ENCODE data around the gene LETMD1. TPM values are rescaled to one million over a fixed set of nuclear protein-coding genes. Genes with fewer than 3 reads are reported as not detected.
A peak's percentile ranks its signal among the peaks of the same experiment; 100 is the strongest.

The LETMD1 gene
- total and polyA plus RNA-seq, 2 of the 13 experiments (the other 11 are each of a cell fraction or from before 2014, with no cell fraction given) = 43.3 to 87.7 TPM

DNA sequence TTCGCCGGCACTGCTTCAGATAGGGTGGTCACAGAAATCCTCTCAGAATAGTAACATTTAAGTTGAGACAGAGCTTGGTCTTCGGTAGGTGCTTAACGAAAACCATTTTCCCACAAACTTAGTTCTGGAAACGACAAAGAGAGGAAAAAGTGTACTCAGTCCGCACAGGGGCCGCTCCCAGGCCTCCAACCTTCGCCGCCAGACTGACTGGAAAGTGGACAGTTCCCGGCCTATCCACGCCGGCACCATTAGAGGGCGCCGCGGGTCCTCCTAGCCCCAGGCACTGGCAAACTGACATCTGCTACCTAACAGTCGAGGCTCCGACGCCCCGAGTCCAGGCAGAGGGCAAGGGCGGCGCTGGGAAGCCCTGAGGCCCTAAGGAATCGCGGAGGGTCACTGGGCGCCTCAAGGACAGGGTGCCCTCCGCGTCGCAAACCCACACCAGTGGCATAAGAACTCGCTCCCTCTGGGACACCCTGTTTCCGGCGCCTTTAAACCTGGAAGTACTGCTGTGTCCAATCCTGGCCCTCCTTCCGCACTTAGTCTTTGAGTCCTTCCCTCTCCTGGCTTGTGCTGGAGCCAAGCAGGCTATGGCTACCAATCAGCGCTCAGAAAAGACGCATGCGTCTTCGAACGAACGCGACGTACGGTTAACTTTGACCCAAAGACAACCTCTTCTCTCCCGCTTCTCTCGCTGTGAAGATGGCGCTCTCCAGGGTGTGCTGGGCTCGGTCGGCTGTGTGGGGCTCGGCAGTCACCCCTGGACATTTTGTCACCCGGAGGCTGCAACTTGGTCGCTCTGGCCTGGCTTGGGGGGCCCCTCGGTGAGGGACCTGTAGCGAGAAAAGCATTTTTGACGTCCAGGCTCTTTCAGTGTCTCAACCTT is at the start of gene LETMD1 (continued):
- TF ChIP-seq, protein P1, sequence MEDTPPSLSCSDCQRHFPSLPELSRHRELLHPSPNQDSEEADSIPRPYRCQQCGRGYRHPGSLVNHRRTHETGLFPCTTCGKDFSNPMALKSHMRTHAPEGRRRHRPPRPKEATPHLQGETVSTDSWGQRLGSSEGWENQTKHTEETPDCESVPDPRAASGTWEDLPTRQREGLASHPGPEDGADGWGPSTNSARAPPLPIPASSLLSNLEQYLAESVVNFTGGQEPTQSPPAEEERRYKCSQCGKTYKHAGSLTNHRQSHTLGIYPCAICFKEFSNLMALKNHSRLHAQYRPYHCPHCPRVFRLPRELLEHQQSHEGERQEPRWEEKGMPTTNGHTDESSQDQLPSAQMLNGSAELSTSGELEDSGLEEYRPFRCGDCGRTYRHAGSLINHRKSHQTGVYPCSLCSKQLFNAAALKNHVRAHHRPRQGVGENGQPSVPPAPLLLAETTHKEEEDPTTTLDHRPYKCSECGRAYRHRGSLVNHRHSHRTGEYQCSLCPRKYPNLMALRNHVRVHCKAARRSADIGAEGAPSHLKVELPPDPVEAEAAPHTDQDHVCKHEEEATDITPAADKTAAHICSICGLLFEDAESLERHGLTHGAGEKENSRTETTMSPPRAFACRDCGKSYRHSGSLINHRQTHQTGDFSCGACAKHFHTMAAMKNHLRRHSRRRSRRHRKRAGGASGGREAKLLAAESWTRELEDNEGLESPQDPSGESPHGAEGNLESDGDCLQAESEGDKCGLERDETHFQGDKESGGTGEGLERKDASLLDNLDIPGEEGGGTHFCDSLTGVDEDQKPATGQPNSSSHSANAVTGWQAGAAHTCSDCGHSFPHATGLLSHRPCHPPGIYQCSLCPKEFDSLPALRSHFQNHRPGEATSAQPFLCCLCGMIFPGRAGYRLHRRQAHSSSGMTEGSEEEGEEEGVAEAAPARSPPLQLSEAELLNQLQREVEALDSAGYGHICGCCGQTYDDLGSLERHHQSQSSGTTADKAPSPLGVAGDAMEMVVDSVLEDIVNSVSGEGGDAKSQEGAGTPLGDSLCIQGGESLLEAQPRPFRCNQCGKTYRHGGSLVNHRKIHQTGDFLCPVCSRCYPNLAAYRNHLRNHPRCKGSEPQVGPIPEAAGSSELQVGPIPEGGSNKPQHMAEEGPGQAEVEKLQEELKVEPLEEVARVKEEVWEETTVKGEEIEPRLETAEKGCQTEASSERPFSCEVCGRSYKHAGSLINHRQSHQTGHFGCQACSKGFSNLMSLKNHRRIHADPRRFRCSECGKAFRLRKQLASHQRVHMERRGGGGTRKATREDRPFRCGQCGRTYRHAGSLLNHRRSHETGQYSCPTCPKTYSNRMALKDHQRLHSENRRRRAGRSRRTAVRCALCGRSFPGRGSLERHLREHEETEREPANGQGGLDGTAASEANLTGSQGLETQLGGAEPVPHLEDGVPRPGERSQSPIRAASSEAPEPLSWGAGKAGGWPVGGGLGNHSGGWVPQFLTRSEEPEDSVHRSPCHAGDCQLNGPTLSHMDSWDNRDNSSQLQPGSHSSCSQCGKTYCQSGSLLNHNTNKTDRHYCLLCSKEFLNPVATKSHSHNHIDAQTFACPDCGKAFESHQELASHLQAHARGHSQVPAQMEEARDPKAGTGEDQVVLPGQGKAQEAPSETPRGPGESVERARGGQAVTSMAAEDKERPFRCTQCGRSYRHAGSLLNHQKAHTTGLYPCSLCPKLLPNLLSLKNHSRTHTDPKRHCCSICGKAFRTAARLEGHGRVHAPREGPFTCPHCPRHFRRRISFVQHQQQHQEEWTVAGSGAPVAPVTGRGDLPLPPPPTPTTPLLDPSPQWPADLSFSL (CRISPR knock-in tag; IDR thresholded peaks at IDR 0.05) = no peak
- TF ChIP-seq ZNF7 (CRISPR knock-in tag; IDR thresholded peaks at IDR 0.05) (no peak), ASH2L (IDR thresholded peaks at IDR 0.05; ENCODE audit: insufficient read length, low read depth, low read length) (peak; percentile 60), HNRNPLL (IDR thresholded peaks at IDR 0.05; ENCODE audit: low read depth, low read length, poor library complexity, severe bottlenecking) (peak; percentile 65), SCMH1 (CRISPR knock-in tag; IDR thresholded peaks at IDR 0.05; ENCODE audit: borderline replicate concordance) (no peak), ZNF383 (CRISPR knock-in tag; IDR thresholded peaks at IDR 0.05; ENCODE audit: borderline replicate concordance) (no peak)
- TF ChIP-seq, protein P2, sequence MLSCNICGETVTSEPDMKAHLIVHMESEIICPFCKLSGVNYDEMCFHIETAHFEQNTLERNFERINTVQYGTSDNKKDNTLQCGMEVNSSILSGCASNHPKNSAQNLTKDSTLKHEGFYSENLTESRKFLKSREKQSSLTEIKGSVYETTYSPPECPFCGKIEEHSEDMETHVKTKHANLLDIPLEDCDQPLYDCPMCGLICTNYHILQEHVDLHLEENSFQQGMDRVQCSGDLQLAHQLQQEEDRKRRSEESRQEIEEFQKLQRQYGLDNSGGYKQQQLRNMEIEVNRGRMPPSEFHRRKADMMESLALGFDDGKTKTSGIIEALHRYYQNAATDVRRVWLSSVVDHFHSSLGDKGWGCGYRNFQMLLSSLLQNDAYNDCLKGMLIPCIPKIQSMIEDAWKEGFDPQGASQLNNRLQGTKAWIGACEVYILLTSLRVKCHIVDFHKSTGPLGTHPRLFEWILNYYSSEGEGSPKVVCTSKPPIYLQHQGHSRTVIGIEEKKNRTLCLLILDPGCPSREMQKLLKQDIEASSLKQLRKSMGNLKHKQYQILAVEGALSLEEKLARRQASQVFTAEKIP (CRISPR knock-in tag; IDR thresholded peaks at IDR 0.05; ENCODE audit: borderline replicate concordance) = no peak
- TF ChIP-seq, protein P3, sequence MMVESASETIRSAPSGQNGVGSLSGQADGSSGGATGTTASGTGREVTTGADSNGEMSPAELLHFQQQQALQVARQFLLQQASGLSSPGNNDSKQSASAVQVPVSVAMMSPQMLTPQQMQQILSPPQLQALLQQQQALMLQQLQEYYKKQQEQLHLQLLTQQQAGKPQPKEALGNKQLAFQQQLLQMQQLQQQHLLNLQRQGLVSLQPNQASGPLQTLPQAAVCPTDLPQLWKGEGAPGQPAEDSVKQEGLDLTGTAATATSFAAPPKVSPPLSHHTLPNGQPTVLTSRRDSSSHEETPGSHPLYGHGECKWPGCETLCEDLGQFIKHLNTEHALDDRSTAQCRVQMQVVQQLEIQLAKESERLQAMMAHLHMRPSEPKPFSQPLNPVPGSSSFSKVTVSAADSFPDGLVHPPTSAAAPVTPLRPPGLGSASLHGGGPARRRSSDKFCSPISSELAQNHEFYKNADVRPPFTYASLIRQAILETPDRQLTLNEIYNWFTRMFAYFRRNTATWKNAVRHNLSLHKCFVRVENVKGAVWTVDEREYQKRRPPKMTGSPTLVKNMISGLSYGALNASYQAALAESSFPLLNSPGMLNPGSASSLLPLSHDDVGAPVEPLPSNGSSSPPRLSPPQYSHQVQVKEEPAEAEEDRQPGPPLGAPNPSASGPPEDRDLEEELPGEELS (CRISPR knock-in tag; IDR thresholded peaks at IDR 0.05) = no peak
- TF ChIP-seq, protein P4, sequence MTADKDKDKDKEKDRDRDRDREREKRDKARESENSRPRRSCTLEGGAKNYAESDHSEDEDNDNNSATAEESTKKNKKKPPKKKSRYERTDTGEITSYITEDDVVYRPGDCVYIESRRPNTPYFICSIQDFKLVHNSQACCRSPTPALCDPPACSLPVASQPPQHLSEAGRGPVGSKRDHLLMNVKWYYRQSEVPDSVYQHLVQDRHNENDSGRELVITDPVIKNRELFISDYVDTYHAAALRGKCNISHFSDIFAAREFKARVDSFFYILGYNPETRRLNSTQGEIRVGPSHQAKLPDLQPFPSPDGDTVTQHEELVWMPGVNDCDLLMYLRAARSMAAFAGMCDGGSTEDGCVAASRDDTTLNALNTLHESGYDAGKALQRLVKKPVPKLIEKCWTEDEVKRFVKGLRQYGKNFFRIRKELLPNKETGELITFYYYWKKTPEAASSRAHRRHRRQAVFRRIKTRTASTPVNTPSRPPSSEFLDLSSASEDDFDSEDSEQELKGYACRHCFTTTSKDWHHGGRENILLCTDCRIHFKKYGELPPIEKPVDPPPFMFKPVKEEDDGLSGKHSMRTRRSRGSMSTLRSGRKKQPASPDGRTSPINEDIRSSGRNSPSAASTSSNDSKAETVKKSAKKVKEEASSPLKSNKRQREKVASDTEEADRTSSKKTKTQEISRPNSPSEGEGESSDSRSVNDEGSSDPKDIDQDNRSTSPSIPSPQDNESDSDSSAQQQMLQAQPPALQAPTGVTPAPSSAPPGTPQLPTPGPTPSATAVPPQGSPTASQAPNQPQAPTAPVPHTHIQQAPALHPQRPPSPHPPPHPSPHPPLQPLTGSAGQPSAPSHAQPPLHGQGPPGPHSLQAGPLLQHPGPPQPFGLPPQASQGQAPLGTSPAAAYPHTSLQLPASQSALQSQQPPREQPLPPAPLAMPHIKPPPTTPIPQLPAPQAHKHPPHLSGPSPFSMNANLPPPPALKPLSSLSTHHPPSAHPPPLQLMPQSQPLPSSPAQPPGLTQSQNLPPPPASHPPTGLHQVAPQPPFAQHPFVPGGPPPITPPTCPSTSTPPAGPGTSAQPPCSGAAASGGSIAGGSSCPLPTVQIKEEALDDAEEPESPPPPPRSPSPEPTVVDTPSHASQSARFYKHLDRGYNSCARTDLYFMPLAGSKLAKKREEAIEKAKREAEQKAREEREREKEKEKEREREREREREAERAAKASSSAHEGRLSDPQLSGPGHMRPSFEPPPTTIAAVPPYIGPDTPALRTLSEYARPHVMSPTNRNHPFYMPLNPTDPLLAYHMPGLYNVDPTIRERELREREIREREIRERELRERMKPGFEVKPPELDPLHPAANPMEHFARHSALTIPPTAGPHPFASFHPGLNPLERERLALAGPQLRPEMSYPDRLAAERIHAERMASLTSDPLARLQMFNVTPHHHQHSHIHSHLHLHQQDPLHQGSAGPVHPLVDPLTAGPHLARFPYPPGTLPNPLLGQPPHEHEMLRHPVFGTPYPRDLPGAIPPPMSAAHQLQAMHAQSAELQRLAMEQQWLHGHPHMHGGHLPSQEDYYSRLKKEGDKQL (CRISPR knock-in tag; IDR thresholded peaks at IDR 0.05; ENCODE audit: low read depth) = no peak
- TF ChIP-seq, protein P5, sequence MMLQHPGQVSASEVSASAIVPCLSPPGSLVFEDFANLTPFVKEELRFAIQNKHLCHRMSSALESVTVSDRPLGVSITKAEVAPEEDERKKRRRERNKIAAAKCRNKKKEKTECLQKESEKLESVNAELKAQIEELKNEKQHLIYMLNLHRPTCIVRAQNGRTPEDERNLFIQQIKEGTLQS (CRISPR knock-in tag; IDR thresholded peaks at IDR 0.05) = no peak
